ENCODE data around the gene PARVA.

Gene PARVA

DNA sequence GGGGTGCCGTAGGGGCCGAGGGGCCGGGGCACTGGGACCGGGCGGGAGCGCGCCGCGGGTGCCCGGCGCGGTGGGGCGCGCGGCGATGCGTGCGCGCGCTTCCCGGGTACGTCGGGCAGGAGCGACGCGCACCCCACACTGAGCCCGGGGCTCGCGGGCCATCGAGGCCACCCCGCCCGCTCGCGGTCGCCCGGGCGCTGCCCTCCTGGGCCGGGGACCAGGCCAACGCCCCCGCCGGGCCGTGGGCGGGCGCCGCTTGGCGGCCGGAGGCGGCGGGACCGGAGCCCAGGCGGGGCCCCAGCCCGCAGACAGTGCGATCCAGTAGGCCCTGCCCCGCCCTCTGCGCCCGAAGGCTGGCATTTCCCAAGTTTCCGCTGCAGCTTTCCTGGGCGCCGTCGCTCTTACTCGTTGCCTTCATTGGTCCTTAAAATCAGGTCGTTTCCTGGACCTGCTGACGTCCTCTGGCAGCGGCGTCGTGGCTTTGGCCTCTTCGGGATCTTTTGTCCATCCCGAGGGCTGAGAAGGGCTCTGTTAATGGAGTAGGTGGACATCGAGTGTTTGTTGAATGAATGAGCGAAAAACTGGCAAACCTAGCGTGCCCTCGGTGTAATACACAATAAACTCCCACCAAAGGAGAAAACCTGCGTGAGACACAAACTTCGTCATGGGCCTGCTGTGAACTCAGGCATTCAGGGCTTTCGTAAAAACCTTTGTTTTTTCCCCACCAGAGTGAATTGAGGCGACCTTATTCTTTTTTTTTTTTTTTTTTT lies 638 bp downstream of the PARVA start:
- DNase-seq = no peak

DNA sequence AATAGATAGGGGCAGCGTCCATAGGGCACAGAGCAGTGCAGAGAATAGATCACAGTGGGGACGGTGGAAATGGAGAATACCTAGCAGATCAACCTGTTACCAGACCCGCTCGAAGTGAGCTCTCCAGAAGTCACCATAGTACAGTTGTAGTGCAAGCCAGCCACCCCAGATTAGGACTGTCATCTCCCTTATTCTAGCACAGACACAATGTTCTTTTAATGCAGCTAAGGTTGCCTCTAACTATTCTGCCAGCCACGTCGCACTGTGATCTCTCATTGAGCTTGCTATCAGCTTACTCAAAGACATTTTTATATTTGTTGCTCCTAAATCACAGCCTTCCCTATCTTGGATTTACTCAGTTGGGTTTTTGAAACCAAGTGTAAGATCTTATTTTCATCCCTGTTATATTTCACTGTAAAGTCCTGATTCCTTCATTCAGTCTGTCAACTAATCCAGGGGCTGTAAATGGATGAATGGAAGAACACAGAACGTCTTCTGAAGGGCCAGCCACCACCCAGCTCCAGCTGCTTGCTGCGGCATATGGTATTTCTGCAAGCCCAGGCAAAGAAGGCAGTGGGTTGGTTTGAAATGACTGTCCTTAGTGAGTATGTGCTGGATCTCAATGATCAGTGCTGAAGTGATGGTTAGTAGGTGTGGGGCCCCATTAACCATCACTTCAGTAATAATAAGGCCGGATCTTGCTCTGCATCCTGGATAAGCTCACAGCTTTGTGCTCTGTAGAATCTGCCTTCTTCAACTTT lies 3.4 kb downstream of the PARVA start:
- DNase-seq = no peak

DNA sequence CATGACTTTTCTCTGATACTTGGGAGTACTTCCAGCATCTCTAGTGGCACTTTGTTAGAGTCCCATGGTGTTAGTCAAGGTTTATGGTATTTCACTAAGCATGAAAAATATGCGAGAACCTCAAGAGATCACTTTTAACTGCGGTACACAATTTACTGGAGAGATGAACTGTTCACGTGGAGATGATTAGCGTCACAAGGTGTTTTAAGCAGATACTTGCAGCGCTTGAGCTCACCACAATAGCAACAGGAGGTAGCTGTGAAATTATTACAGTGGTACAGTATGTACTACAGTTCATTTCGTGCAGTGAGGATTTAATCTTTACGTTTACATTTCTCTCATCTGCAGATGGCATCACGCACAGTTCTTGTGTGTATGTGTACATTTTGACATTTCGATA lies 4.5 kb downstream of the PARVA start:
- DNase-seq = no peak

DNA sequence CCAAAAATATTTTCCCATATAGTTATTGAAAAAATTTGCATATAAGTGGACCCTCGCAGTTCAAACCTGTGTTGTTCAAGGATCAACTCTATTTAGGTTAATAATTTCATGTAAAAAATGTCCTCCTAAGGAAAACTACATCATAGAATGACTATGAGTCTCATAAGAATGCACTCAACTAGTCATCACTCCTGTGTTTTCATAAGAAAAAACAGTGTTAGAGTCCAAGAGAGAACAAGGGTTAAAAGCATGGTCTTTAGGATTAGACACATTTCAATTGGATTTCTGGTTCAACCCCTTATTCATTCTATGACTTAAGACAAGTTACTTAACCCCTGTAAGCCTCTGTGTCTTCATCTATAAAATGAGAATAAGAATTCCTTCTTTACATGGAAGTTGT lies 5.1 kb downstream of the PARVA start:
- no peak for DNase-seq

DNA sequence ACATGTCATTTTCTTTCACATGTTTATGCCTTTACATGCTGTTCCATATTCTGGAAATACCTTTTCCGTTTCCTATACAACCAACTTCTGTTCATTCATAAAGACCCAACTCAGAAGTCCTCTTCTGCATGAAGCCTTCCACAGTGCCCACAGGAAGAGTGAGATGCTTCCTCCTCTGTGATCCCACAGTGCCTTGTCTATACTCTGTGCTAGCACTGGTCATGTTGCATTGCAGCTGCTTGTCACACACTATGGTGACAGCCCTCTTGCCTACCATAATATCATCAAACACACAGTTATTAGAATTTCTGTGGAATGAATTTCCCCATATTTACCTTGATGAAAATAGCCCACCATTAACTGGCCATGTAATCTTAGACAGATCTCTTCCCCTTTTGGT lies 8.9 kb downstream of the PARVA start:
- DNase-seq = no peak

DNA sequence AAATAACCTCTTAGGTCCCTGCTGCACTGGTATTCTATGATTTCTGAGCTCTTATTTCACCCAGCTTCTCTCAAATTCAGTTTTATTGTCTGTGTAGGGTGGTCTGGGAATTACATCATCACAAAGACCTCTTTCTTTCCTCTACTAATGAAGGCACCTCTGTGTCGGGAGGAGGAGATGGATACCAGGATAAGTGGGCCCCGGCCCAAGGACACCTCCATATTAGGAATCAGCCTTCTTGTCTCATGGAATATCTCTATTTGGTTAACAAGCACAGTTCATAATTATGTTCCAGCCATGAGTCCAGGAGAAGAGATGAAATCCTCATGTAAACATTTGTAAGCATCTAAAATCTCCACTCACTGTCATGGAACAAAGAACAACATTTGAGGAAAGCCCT lies 9.4 kb downstream of the PARVA start:
- no peak for DNase-seq

DNA sequence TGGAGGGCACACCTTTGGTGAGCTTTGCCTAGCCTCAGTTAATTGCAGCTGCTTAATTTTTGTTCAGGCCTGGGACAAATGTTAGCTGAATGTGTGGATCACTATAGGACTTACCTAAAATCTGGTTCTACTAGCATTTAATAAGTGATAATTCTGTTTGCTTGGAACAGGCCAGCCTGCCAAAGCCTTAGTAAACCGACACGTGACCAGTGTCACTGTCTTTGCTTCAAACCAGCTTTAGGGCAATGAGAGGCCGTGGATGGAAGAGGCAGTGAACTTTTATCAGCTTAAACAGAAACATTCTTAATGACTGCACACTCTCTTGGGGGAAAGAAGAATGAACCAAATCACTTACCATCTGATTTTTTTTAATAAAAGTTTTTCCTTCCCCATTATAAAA lies 10.8 kb downstream of the PARVA start:
- DNase-seq = no peak

DNA sequence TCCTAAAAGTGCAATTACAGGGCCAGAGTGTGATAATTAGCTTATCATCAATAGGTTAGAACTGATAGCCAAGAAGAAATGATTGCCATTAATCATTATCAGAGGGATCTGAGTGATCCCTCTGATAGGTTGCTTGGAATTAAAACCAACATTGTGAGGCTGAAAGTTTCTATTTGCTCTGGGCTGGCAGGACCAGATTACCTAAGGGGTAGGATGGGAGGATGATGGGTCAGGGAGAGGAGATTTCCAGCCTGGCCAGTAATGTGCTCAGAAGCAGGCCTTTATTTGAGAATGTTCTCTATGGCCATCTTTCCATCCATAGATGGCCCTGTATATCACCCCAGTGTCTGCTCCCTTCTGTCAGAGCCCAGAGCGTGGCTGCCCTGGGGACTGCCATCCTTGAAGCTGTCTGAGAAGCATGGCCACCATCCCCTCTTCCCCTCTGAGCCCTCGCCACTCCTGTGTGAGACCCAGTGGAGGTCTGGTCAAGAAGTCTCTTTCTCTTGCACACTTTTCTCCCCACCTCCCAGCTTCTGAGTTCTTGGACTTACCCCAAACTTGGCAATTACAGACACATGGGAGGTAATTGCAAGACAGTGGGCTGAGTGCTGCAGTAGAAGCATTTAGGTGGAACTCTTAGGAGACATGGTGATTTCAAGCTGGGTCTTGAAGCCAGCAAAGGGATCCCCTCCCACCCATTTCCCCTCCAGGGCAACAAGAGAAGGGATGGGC lies 11.7 kb downstream of the PARVA start:
- no peak for DNase-seq

DNA sequence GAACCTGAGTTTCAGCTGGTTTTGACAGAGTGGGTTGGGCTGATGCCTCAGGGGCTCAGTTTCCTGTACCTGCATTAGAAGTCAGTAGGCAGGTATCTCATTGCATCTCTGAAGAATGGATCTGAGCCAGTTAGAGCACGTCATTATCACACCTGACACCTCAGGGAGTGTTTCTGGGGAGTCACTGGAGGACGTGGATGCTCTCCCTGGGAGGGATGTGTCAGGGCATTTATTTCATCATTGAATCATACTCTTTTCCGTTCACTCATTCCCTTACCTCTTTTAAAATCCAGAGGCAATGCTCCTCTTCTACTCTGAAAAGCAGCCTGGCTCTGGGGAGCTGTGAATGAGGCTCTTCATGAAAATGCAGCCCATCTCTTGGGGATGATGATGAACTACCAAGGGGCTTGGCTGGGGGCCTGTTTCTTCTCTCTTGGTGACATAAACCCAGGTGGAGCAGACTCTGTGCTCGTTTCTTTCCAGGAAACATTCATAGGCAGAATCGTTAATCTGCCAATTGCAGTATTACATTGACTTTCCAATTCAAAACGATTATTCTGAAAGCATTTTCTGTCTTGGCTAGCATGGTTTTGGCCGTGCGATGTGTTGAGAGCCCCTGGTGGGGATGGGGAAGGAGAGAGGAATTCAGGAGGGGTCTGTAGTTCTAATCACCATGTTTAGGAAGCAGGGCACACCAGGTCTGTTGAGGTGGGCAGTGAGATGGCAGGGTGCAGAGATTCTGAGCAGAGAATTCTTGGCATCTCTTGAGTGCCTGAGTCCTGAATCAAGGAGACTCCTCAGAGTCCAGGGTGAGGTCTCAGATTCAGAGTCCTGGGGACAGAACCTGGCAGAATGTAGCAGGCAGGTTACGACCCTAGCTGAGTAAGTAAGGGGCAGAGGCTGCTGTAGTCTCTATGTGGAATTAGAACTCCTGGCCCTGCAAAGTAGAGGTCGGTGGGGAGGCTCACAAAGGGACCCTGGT lies 12.6 kb downstream of the PARVA start:
- DNase-seq = no peak

DNA sequence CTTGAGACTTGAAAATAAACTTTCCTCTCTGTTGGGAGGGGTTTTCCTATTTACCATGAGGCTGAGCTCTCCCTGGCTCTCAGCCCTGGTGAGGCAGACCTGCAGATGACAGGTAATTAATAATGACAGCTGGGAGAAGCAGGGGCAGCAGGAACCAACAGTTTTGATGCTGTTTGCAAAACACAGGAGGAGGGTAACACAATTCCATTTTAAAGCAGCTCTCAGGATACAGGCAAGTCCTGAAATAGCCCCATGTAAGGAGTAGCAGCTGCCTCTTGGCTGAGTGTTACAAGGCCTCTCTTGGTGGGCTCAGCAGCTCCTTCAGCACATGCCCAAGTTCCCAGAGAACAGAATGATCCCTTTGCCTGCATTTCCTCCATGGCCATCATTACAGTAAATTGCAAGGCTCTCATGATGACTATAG lies 13.3 kb downstream of the PARVA start:
- no peak for DNase-seq

DNA sequence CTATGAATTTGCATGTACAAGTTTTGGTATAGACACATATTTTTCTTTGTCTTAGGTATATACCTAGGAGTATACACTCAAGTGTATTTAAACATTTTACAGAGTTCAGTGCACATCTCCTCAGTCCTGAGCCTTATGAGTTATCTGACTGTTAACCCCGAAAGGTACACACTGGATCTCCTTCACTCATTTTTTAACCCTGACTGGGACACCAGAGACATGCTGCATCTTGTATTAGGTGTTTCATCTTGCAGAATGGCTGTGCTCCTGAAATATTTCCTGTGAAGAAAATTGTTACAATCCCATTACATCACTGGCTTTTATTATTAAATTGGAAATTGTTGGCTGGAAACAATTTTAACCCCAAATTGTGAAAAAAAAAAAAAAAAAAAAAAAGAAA lies 15.3 kb downstream of the PARVA start:
- no peak for DNase-seq

DNA sequence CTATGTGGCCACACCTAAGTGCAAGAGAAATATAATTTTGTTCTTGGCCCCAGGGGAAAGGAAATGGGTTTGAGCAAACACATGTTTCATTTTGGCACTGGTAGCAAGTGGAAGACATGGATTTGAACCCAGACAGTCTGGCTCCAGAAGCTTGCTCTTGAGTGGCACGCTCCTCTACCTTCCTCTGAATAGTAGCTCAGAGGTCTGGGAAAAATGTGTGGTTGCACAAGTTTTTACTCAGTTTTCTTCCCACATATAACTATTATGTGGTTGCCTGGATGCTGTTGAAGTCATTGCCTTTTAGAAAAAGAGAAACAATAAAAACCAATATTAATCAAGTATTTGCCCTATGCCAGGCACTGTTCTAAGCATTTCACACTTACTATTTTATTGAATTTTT lies 16.3 kb downstream of the PARVA start:
- DNase-seq = no peak

DNA sequence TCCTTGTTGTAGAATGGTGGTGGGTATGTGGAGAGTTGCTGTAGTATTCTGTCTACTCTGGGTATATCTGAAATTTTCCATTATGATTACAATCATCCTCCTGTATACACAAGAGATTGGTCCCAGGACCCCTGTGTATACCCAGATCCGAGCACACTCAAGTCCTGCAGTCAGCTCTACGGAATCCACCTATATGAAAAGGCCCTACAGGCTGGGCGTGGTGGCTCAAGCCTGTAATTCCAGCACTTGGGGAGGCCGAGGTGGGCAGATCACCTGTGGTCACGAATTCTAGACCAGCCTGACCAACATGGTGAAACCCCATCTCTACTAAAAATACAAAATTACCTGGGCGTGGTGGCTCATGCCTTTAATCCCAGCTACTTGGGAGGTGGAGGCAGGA lies 17.2 kb downstream of the PARVA start:
- no peak for DNase-seq

DNA sequence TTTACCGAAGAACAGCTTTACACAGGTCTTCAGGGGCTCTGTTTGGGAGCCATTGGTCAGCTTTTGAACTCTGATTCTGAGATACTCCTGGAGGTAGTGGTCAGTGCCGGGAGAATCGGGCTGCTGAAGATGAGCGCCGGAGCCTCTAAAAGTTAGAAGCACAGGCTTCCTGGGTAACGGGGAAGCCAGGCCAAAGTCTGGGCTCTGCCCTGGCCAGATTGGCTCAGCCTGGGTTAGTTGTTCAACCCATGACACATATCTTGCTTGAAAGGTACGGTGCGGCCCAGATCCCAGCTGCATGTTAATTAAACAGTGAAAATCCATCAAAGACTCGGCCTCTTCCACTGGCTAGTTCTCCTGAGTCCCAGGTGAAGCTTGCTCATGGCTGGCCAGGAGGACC lies 18.0 kb downstream of the PARVA start:
- no peak for DNase-seq

DNA sequence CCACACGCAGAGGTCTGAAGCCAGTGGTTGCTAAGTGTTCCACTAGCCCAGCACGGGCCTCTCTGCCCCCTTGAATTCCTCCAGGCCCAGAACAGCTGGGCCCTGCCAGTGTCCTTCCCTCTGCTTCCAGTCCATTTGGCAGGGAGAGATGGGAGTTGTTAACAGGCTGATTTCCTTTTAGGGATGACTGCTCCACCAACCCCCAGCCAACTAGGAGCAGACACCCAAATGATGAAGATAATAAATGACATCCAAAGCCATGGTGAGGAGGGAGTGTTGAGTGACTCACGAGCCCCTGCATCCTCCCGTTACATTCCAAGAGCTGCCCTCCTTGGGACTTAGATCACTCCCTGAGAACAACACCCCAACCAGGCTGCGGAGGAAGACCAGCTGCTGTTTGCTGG lies 20.6 kb downstream of the PARVA start:
- no peak for DNase-seq

DNA sequence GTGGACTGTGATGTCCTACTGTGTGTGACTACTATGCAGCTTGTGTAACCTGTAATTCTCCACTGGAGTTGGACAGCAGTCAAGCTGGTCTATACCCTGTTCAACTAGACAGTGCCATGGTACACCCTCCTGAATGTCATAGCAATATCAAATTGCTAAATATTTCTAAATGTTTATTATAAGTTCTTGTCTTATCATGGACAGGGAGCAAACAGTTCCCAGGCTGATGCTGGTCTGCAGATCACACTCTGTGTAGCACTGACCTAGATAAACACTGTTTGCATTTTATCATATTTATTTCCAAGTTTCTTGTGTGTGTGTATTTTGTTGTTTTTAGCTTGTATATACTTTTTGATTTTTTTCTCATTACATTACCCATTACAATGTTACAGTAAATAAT lies 22.0 kb downstream of the PARVA start:
- DNase-seq = no peak

DNA sequence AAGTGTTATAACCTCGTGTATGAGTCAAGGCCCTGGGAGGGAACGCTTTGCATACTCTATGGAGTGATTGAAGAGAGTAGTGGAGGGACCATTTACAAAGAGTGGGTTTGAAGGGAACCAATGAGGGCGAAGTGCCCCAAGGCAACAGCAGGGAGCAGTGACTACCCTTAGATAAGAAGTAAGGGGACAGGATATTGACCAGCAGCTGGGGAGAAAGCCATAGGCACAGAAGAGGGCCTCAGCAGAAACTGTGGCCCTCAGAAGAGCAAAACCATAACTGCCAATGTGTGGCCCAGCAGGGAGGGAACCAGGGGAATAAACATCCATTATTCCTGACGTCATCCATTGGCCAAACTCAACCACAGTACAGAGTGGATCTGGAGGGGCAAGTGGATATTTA lies 24.7 kb downstream of the PARVA start:
- no peak for DNase-seq

DNA sequence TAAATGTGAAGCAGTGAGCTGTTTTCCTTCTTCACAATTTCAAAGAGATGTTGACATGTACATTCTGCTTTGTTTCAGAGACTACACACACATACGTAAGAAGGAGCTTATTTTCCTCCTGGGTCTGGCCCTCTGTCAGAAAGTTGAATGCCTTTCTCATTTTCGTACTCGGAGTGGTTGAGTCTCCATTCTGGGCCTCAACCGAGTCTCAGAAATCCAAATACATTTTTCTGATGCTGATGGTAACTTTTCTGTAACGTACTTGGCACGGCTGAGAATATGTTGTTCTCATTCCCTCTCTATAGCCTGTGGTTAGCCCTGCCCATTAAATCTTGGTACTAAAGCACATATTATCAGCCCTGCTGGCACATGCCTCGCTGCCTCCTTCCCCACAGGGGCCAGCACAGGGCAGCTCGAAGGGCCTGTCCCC lies 25.3 kb downstream of the PARVA start:
- DNase-seq = no peak

DNA sequence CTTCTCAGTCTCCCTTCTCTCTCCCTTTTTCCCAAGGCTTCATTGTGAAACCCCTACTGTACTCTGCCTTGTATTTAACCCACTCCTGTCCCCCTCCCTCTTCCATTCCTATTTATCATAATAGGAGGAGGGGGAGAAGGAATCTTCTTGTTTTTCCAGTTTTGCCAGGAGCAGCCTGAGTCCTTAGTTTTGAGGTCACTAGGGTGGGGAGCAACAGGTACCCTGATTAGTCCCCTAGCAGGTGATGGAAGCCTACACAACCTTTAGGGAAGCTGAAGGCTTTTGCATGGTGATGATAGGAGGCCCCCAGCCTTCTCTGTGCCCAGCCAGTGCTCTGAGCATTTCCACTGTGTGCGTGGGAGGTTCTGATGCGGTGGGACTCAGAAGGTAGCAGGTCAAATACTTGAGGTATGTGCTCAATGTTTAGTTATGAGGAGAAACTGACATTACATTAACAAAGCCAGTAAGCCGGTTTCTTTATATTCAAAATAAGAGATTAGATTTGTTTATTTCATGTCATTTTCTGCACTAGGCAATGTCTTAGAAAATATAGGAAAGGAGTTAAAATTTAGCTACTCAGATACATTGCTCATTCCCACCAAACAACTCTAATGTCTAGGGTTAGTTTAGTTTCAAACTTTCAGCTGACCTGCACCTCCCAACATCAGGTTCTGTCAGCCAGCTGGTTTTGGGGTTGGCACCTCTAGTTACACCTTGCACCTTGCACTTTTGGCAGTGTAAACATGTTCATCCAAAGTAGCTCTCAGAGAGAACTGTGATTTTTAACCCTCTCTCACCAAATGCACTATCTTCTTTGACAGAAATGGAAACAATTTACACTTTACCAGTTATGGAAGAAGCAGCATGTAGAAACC lies 26.0 kb downstream of the PARVA start:
- no peak for DNase-seq

DNA sequence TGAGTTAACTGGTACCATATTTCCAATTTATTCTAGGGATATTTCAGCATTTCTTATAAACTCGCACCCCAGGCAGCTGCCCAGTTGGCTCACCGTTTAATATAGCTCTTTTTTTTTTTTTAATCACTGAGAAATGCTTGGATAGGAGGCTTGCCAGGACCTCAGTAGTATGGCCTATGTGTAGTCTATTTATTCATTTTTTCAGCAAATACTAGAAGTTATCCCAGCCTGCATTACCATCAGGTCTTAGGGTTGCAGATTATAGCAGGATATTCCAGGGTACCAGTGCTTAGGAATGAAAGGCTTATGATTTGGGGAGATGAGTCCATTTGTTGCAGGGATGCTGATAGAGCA lies 26.6 kb downstream of the PARVA start:
- DNase-seq = no peak

DNA sequence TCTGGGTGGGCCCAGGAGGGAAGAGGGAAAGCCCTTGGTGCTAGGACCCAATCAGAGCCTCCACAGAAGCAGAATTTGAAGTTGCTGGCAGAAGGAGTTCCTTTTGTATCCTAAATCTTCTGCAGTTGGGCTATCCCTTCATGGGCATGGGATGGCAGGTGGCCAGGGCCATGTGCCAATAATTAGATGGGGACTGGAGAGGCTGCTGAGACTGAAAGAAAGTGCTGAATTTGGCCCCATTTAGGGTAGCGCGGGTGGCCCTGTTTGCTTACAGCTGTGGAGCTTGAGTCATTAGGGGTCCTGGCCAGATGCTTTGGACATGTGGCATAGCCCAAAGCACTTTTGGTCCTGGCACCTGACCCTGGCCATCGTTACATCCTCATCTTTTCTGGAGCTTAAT lies 27.1 kb downstream of the PARVA start:
- DNase-seq = no peak

Measured in stimulated activated CD4-positive, alpha-beta T cell treated with anti-CD3 and anti-CD28 coated beads, Interleukin-4, amount 100 ng/mL, for 4 hours (primary cell).